OCI-LY7 (cell line): ENCODE results near the gene FOXL3.

Experiments
- EZH2phosphoT487 ChIP-seq: fragments of 200-600 bp; sonication (generic); IDR thresholded peaks from 2 replicates; pipeline ENCODE4 v1.6.1; 2018; ENCODE audit warnings: low read depth, borderline replicate concordance, mild to moderate bottlenecking, mixed run types, antibody characterized with exemption, low read length, moderate library complexity, mixed read lengths
- TF ChIP-seq, protein P1 (sequence below): fragments of 200-600 bp; sonication (generic); conservative IDR thresholded peaks from 2 replicates; pipeline ENCODE4 v1.5.1; 2014; ENCODE audit warnings: mild to moderate bottlenecking, antibody characterized with exemption, low read length, moderate library complexity, mixed read lengths

DNA sequence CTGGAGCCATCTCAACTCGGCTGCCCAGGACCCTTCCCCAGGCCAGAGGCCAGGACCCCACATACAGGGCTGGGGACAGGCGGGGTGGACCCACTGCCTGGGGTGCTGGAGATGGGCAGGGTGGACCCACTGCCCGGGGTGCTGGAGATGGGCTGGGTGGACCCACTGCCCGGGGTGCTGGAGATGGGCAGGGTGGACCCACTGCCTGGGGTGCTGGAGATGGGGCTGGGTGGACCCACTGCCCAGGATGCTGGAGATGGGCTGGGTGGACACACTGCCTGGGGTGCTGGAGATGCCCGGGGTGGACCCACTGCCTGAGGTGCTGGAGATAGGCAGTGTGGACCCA is 32.4 kb upstream of the FOXL3 start:
- TF ChIP-seq, protein P1, sequence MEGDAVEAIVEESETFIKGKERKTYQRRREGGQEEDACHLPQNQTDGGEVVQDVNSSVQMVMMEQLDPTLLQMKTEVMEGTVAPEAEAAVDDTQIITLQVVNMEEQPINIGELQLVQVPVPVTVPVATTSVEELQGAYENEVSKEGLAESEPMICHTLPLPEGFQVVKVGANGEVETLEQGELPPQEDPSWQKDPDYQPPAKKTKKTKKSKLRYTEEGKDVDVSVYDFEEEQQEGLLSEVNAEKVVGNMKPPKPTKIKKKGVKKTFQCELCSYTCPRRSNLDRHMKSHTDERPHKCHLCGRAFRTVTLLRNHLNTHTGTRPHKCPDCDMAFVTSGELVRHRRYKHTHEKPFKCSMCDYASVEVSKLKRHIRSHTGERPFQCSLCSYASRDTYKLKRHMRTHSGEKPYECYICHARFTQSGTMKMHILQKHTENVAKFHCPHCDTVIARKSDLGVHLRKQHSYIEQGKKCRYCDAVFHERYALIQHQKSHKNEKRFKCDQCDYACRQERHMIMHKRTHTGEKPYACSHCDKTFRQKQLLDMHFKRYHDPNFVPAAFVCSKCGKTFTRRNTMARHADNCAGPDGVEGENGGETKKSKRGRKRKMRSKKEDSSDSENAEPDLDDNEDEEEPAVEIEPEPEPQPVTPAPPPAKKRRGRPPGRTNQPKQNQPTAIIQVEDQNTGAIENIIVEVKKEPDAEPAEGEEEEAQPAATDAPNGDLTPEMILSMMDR, result no peak
- no peak for TF ChIP-seq EZH2phosphoT487
